Lower leg skin (tissue), 4 donors: Measurements from ENCODE around the gene CLSTN2. TPM values are rescaled to one million over a fixed set of nuclear protein-coding genes. Genes with fewer than 3 reads are reported as not detected.
A peak's percentile ranks its signal among the peaks of the same experiment; 100 is the strongest.

Experiments
- DNase-seq, 2 donors: peaks; one replicate each; pipeline ENCODE4 v3.0.0-alpha.2; 2019; ENCODE audit warnings: low spot score in 2 of 2
- H3K4me3 ChIP-seq: fragments of 200-600 bp; sonication (generic); 2 replicates; pipeline ENCODE4 v1.5.1; 2017; ENCODE audit warnings: mild to moderate bottlenecking, low read depth; ENCODE audit not compliant: poor library complexity, severe bottlenecking
- CTCF ChIP-seq, 3 donors: fragments of 450-650 bp; IDR thresholded peaks; one replicate each; pipeline ENCODE4 v1.5.1; 2016; ENCODE audit warnings: antibody characterized with exemption in 3 of 3, mild to moderate bottlenecking in 3 of 3, moderate library complexity in 2 of 3
- POLR2A ChIP-seq, 2 donors: fragments of 450-650 bp; IDR thresholded peaks; one replicate each; pipeline ENCODE4 v1.6.1; 2016 to 2017; ENCODE audit warnings: antibody characterized with exemption in 2 of 2, mild to moderate bottlenecking in 1 of 2, moderate library complexity in 1 of 2
- WGBS, 2 donors: methylation state at CpG; one replicate each; pipeline ENCODE4 v1.1.5; 2018; 5-methylcytosine and 5-hydroxymethylcytosine counted together
- intact Hi-C: fragments of 100-400 bp; cut with DNase I; formaldehyde crosslinking; loops from one replicate; pipeline ENCODE4 v1.15.0; 2023; ENCODE audit warnings: low total_unique reads
- total RNA-seq, 4 donors: library from RNA; depleted of rRNA; stranded (reverse); fragments of >200 nt; gene quantifications; one replicate each; pipeline ENCODE4 v1.1.0, GENCODE V29; 2016

CLSTN2 gene
- total RNA-seq, 4 donors from 2014 or later, result 3.1 to 7.9 (median 4.7) TPM

DNA sequence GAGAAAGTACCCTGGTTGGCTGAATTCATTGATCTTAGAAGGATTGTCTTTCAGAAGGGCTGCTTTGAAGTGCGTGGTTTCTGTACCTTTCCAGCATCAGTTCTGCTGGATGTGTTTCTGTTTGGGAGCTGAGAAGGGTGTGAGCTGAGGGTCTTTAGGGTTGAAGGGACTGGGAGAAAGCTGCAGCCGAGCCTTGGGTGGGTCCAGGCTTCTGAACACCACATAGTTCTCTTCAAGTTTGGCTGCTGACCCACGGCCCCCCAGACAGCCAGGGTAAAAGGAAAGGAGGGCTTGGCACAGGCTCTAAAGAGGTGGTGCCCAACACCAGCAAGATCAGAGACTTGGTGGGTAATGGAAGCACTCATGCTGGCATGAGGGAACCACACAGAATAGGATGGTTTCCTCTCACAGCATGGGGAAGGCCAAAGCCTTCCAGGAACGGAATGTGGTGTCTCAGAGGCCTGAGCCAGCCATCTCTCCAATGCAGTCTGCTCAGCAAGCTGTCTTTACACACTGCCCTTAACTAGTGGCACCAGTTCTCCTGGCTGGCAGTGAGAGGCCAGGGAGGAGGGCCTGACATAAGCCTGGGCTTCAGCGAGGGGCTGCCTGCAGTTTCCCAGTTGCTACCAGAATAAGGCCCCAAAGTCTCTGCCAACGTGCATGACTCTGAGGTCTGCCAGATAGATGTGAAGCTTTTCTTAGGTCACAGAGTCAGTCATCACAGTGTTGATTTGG, 503.9 kb downstream of the CLSTN2 start:
- no peak for TF ChIP-seq POLR2A (IDR thresholded peaks at IDR 0.05)
- DNase-seq, result peak in 1 of 2 donors; percentile 77
- no peak overlapping the region for H3K4me3 ChIP-seq
- intact Hi-C loops, result no loop called here
- WGBS, 2 donors, result 59 to 68% methylated on average over 5 to 6 of the region's 6 CpGs

GRCh38 chr3:140439527-140439926, 504.5 kb downstream of the CLSTN2 start:
- TF ChIP-seq POLR2A (IDR thresholded peaks at IDR 0.05), result no peak
- no peak overlapping the region for H3K4me3 ChIP-seq
- peak in 1 of 2 donors; percentile 6 for DNase-seq
- intact Hi-C loops, result no loop called here
- WGBS, 2 donors, result 68 to 82% methylated on average over 5 of the region's 5 CpGs

GRCh38 chr3:140440446-140440845, 505.5 kb downstream of the CLSTN2 start:
- TF ChIP-seq CTCF (IDR thresholded peaks at IDR 0.05) (no peak), POLR2A (IDR thresholded peaks at IDR 0.05) (no peak)
- H3K4me3 ChIP-seq, result no peak overlapping the region
- intact Hi-C loops, result no loop called here
- no peak for DNase-seq
- WGBS, 2 donors, result 63 to 85% methylated on average over 1 of the region's 1 CpG

- no peak overlapping the region for H3K4me3 ChIP-seq
- intact Hi-C loops, result no loop called here
- DNase-seq, result peak in 1 of 2 donors; percentile 43
- TF ChIP-seq CTCF (IDR thresholded peaks at IDR 0.05), result no peak
- TF ChIP-seq POLR2A (IDR thresholded peaks at IDR 0.05), result no peak
- WGBS, 2 donors, result 39 to 76% methylated on average over 2 of the region's 2 CpGs
These were observed 506.0 kb downstream of the CLSTN2 start for GRCh38 chr3:140441006-140441405.

- no peak for DNase-seq
- 78 to 84% methylated on average over 2 of the region's 2 CpGs for WGBS, 2 donors
- no peak overlapping the region for H3K4me3 ChIP-seq
- TF ChIP-seq POLR2A (IDR thresholded peaks at IDR 0.05), result no peak
- TF ChIP-seq CTCF (IDR thresholded peaks at IDR 0.05), result no peak
- intact Hi-C loops, result no loop called here
These were observed 507.6 kb downstream of the CLSTN2 start for GRCh38 chr3:140442621-140443020.

- no peak for DNase-seq
- TF ChIP-seq POLR2A (IDR thresholded peaks at IDR 0.05), result no peak
- no peak overlapping the region for H3K4me3 ChIP-seq
- 57 to 60% methylated on average over 7 of the region's 7 CpGs for WGBS, 2 donors
- intact Hi-C loops, result no loop called here
These were observed 508.1 kb downstream of the CLSTN2 start for GRCh38 chr3:140443073-140443472.

- 54 to 71% methylated on average over 3 of the region's 3 CpGs for WGBS, 2 donors
These were observed 508.8 kb downstream of the CLSTN2 start for GRCh38 chr3:140443806-140444205.

More at GRCh38 chr3:140443806-140444205, 508.8 kb downstream of the CLSTN2 start:
- no peak for DNase-seq
- H3K4me3 ChIP-seq, result no peak overlapping the region
- intact Hi-C loops, result no loop called here
- TF ChIP-seq POLR2A (IDR thresholded peaks at IDR 0.05), result no peak
- no peak for TF ChIP-seq CTCF (IDR thresholded peaks at IDR 0.05)
